ENCODE measurements around the gene HELQ.

The HELQ gene

GRCh38 chr4:83456184-83456501, 520 bp upstream of the HELQ start:
- TF ChIP-seq, protein P1, sequence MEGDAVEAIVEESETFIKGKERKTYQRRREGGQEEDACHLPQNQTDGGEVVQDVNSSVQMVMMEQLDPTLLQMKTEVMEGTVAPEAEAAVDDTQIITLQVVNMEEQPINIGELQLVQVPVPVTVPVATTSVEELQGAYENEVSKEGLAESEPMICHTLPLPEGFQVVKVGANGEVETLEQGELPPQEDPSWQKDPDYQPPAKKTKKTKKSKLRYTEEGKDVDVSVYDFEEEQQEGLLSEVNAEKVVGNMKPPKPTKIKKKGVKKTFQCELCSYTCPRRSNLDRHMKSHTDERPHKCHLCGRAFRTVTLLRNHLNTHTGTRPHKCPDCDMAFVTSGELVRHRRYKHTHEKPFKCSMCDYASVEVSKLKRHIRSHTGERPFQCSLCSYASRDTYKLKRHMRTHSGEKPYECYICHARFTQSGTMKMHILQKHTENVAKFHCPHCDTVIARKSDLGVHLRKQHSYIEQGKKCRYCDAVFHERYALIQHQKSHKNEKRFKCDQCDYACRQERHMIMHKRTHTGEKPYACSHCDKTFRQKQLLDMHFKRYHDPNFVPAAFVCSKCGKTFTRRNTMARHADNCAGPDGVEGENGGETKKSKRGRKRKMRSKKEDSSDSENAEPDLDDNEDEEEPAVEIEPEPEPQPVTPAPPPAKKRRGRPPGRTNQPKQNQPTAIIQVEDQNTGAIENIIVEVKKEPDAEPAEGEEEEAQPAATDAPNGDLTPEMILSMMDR (IDR thresholded peaks at IDR 0.05; ENCODE audit: low read depth, low read length, missing control alignments), result no peak
- DNase-seq (ENCODE audit: low read depth), result no peak
- H3K4me3 ChIP-seq (ENCODE audit: low read depth, low read length), result peak overlapping the region; percentile 86

GRCh38 chr4:83454686-83455085, 937 bp downstream of the HELQ start:
- TF ChIP-seq, protein P1 (IDR thresholded peaks at IDR 0.05; ENCODE audit: low read depth, low read length, missing control alignments), result no peak
- H3K4me3 ChIP-seq (ENCODE audit: low read depth, low read length), result peak overlapping the region; percentile 86
- no peak for DNase-seq (ENCODE audit: low read depth)

DNA sequence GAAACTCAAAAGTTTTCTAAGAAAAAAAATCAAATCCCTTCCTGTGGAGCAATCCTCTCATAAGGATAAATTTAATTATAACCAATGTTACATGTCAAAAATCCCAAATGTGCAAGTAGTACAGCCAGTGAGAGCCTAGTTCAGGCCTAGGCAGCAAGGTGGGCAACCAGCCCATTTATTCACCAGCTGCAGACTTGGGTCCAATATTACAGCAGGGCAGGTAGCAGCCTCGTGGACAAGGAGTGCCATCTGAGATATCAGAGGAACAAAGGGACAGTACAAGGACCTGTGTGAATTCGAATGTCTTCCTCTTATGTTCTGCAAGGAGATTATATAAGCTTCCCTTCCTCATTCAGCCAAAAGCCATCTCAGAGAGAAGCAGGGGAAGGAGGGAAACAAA, 6.6 kb downstream of the HELQ start:
- TF ChIP-seq, protein P1 (IDR thresholded peaks at IDR 0.05; ENCODE audit: low read depth, low read length, missing control alignments), result no peak
- no peak for DNase-seq (ENCODE audit: low read depth)
- H3K4me3 ChIP-seq (ENCODE audit: low read depth, low read length), result no peak overlapping the region

- TF ChIP-seq, protein P1 (IDR thresholded peaks at IDR 0.05; ENCODE audit: low read depth, low read length, missing control alignments), result no peak
- DNase-seq (ENCODE audit: low read depth), result no peak
- no peak overlapping the region for H3K4me3 ChIP-seq (ENCODE audit: low read depth, low read length)
Measured at GRCh38 chr4:83440899-83441298, 14.7 kb downstream of the HELQ start.

DNA sequence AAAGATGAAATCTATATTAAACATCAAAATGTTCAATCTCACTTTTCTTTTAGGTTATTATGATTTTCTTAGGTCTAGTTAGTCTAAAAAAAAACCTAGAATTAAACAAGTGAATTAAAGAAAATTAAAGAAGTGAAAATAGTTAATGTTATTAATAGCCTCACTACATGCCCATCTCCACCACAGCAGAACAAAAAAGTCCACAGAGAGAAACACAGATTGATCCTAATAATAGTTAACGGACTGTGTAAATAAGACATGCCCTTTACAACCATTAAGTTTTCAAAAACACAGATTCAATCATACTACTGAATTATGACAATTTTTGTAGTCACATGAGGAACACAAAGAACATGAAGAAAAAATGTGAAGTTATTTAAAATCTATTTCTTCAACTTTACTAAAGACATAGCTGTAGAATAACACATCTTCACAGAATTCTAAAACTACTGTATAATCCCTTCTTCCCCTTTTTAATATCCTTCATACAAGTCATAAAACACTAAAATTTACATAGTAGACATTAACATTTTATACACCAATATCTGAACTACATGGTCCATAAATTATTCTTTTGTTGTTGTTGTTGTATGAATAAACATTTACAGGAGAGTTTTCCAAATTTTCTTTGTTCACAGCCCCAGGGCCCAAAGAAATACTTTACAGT, 15.3 kb downstream of the HELQ start:
- no peak overlapping the region for H3K4me3 ChIP-seq (ENCODE audit: low read depth, low read length)
- TF ChIP-seq, protein P1 (IDR thresholded peaks at IDR 0.05; ENCODE audit: low read depth, low read length, missing control alignments), result no peak
- DNase-seq (ENCODE audit: low read depth), result no peak

DNA sequence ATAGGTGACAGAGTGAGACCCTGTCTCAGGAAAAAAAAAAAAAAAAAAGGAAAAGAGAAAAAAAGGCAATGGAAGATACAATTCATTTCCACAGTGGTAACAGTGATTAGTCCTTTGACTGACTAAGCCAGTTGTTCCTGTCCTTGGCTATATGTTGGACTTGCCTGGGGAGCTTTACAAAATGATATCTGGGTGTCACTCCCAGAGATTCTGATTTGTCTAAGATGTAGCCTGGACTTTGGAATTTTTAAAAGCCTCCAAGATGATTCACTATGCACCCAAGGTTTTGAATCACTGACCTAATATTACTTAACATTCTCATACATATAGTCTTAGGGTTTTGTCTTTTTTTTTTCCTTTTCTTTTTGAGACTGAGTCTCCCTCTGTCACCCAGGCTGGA, 16.9 kb downstream of the HELQ start:
- DNase-seq (ENCODE audit: low read depth), result no peak
- TF ChIP-seq, protein P1 (IDR thresholded peaks at IDR 0.05; ENCODE audit: low read depth, low read length, missing control alignments), result no peak
- H3K4me3 ChIP-seq (ENCODE audit: low read depth, low read length), result no peak overlapping the region

GRCh38 chr4:83436680-83437079, 18.9 kb downstream of the HELQ start:
- TF ChIP-seq, protein P1 (IDR thresholded peaks at IDR 0.05; ENCODE audit: low read depth, low read length, missing control alignments), result no peak
- H3K4me3 ChIP-seq (ENCODE audit: low read depth, low read length), result no peak overlapping the region
- DNase-seq (ENCODE audit: low read depth), result no peak

Measured in GM12864 (cell line).